Neural progenitor cell (in vitro differentiated cells): ENCODE data around the gene MEGF8. TPM values are rescaled to one million over a fixed set of nuclear protein-coding genes. Genes with fewer than 3 reads are reported as not detected.

ENCODE experiments used
- DNase-seq: peaks from one replicate; pipeline ENCODE4 v3.0.0-alpha.2; 2016; ENCODE audit warnings: low spot score
- H2AFZ ChIP-seq: fragments of 200-600 bp; sonication (generic); replicated peaks from 2 replicates; pipeline ENCODE4 v1.6.1; 2016; ENCODE audit warnings: antibody characterized with exemption
- H3F3A ChIP-seq: fragments of 200-600 bp; sonication (generic); 2 replicates; pipeline ENCODE4 v1.6.1; 2016; ENCODE audit warnings: antibody characterized with exemption, low read depth
- H3K27ac ChIP-seq: fragments of 200-600 bp; sonication (generic); 2 replicates; pipeline ENCODE4 v1.5.1; 2016; ENCODE audit warnings: mild to moderate bottlenecking
- H3K27me3 ChIP-seq: fragments of 200-600 bp; sonication (generic); 2 replicates; pipeline ENCODE4 v1.6.1; 2016; ENCODE audit warnings: mild to moderate bottlenecking, moderate library complexity
- H3K36me3 ChIP-seq: fragments of 200-600 bp; sonication (generic); 2 replicates; pipeline ENCODE4 v1.5.1; 2016
- H3K4me1 ChIP-seq: fragments of 200-600 bp; sonication (generic); 2 replicates; pipeline ENCODE4 v1.6.1; 2016; ENCODE audit warnings: mixed run types
- H3K4me2 ChIP-seq: fragments of 200-600 bp; sonication (generic); 2 replicates; pipeline ENCODE4 v1.6.1; 2016
- H3K4me3 ChIP-seq: fragments of 200-600 bp; sonication (generic); 2 replicates; pipeline ENCODE4 v1.5.1; 2016
- H3K79me2 ChIP-seq: fragments of 200-600 bp; sonication (generic); 2 replicates; pipeline ENCODE4 v1.6.1; 2016; ENCODE audit warnings: low read depth
- H3K9ac ChIP-seq: fragments of 200-600 bp; sonication (generic); 2 replicates; pipeline ENCODE4 v1.6.1; 2016
- H3K9me3 ChIP-seq: fragments of 200-600 bp; sonication (generic); 2 replicates; pipeline ENCODE4 v1.5.1; 2016; ENCODE audit warnings: low read depth
- H4K20me1 ChIP-seq: fragments of 200-600 bp; sonication (generic); 2 replicates; pipeline ENCODE4 v1.6.1; 2016; ENCODE audit warnings: low read depth
- H3K27ac Mint-ChIP-seq: 3 replicates; pipeline ENCODE4 v1.8.0; 2021; ENCODE audit warnings: mixed read lengths
- H3K27me3 Mint-ChIP-seq: 2 replicates; pipeline ENCODE4 v1.8.0; 2022; ENCODE audit warnings: low read depth, mild to moderate bottlenecking, inconsistent platforms, moderate library complexity, mixed read lengths; ENCODE audit not compliant: insufficient read depth
- H3K36me3 Mint-ChIP-seq: 3 replicates; pipeline ENCODE4 v1.8.0; 2021; ENCODE audit warnings: mixed read lengths
- H3K4me1 Mint-ChIP-seq: 3 replicates; pipeline ENCODE4 v1.8.0; 2021; ENCODE audit warnings: mixed read lengths
- H3K4me3 Mint-ChIP-seq: 3 replicates; pipeline ENCODE4 v1.8.0; 2021; ENCODE audit warnings: mild to moderate bottlenecking, moderate library complexity, mixed read lengths
- H3K9me3 Mint-ChIP-seq: 3 replicates; pipeline ENCODE4 v1.8.0; 2020; ENCODE audit warnings: mixed read lengths
- EZH2 ChIP-seq: fragments of 200-600 bp; sonication (generic); IDR thresholded peaks from 2 replicates; pipeline ENCODE4 v1.6.1; 2017; ENCODE audit warnings: antibody characterized with exemption, mild to moderate bottlenecking, moderate library complexity
- EZH2phosphoT487 ChIP-seq: fragments of 200-600 bp; sonication (generic); IDR thresholded peaks from 2 replicates; pipeline ENCODE4 v1.6.1; 2017; ENCODE audit warnings: antibody characterized with exemption
- total RNA-seq: library from RNA; depleted of rRNA; stranded (reverse); fragments of >200 nt; gene quantifications from 2 replicates; pipeline ENCODE4 v1.2.3, GENCODE V29; 2015; ENCODE audit warnings: low replicate concordance
- TF ChIP-seq, protein P1 (sequence below): fragments of 200-600 bp; sonication (generic); IDR thresholded peaks from 2 replicates; pipeline ENCODE4 v1.5.1; 2017; ENCODE audit warnings: antibody characterized with exemption, mild to moderate bottlenecking

MEGF8 gene
- total RNA-seq, 1 donor from 2014 or later: 7.3 TPM

DNA sequence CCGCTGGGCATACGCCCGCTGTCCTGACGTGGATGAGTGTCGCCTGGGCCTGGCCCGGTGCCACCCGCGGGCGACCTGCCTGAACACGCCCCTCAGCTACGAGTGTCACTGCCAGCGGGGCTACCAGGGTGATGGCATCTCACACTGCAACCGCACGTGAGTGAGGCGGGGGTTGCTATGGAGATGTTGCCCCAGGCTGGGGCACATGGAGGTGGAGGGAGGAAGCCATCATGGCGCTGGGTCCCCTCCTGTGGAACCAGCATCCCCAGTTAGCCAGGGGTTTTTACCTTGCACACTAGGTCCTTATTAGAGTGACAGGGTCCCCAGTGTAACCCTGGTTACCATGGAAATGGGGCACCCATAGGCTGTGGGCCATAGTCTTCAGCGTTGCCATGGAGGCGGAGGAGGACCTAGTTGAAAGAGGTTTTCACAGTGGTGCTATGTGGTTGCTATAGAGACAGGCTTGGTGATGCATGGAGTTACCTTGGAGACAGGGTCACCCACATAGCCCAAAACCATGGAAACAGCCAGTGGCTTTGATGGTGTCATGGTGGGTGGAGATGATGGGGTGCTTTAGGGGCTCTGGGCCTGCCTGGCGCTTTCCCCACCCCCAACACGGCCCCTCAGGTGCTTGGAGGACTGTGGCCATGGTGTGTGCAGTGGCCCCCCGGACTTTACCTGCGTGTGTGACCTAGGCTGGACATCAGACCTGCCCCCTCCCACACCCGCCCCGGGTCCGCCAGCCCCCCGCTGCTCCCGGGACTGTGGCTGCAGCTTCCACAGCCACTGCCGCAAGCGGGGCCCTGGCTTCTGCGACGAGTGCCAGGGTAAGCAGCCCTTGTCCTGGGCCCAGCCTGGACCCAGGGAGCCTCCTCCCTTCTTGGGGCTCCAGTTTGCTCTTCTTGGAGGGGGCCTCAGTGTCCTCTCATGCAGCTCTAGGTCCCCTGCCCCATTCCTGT is 27.1 kb downstream of the MEGF8 start:
- no peaks in the 10 kb centered on the region for H3F3A ChIP-seq
- no peaks in the 10 kb centered on the region for H4K20me1 ChIP-seq
- no peaks in the 10 kb centered on the region for H3K9me3 Mint-ChIP-seq
- H3K9me3 ChIP-seq: no peaks in the 10 kb centered on the region
- no peak overlapping the region for H3K27ac ChIP-seq
- peaks cover 7% of the 10 kb centered on the region for H3K27me3 Mint-ChIP-seq
- no peaks in the 10 kb centered on the region for H3K79me2 ChIP-seq
- peaks cover 27% of the 10 kb centered on the region for H3K4me1 Mint-ChIP-seq
- H3K4me1 ChIP-seq: no peaks in the 10 kb centered on the region
- no peak for TF ChIP-seq EZH2
- no peak for TF ChIP-seq EZH2phosphoT487
- TF ChIP-seq, protein P1, sequence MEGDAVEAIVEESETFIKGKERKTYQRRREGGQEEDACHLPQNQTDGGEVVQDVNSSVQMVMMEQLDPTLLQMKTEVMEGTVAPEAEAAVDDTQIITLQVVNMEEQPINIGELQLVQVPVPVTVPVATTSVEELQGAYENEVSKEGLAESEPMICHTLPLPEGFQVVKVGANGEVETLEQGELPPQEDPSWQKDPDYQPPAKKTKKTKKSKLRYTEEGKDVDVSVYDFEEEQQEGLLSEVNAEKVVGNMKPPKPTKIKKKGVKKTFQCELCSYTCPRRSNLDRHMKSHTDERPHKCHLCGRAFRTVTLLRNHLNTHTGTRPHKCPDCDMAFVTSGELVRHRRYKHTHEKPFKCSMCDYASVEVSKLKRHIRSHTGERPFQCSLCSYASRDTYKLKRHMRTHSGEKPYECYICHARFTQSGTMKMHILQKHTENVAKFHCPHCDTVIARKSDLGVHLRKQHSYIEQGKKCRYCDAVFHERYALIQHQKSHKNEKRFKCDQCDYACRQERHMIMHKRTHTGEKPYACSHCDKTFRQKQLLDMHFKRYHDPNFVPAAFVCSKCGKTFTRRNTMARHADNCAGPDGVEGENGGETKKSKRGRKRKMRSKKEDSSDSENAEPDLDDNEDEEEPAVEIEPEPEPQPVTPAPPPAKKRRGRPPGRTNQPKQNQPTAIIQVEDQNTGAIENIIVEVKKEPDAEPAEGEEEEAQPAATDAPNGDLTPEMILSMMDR: no peak
- no peaks in the 10 kb centered on the region for H3K27me3 ChIP-seq
- peak; percentile 14 for DNase-seq
- peaks cover 26% of the 10 kb centered on the region for H3K36me3 Mint-ChIP-seq
- peak overlapping the region; percentile 90 for H3K27ac Mint-ChIP-seq
- no peak overlapping the region for H3K4me2 ChIP-seq
- no peak overlapping the region for H2AFZ ChIP-seq
- no peak overlapping the region for H3K9ac ChIP-seq
- no peak overlapping the region for H3K4me3 ChIP-seq
- H3K4me3 Mint-ChIP-seq: peak overlapping the region; percentile 62
- H3K36me3 ChIP-seq: no peaks in the 10 kb centered on the region

- no peak overlapping the region for H3K27ac ChIP-seq
- DNase-seq: no peak
- no peaks in the 10 kb centered on the region for H3K36me3 ChIP-seq
Measured at GRCh38 chr19:42353341-42354015, 28.0 kb downstream of the MEGF8 start.

DNA sequence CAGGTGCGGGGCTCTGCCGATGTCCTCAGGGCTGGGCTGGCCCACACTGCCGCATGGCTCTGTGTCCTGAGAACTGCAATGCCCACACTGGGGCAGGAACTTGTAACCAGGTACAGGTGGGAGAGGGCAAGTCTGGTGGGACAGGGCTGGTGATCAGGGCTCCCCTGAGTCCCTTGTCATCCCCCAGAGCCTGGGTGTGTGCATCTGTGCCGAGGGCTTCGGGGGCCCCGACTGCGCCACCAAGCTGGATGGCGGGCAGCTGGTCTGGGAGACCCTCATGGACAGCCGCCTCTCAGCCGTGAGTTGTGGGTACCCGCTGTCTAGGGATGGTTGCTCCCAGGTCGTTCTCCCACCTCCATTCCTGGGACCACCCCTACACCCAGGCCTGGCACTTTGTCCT is 30.5 kb downstream of the MEGF8 start:
- Mint-ChIP-seq H3K4me3 (no peak overlapping the region), H3K4me1 (peaks cover 30% of the 10 kb centered on the region), H3K36me3 (peaks cover 14% of the 10 kb centered on the region), H3K27me3 (peaks cover 2% of the 10 kb centered on the region), H3K27ac (no peak overlapping the region), H3K9me3 (no peaks in the 10 kb centered on the region)
- Histone ChIP-seq H3K27ac (no peak overlapping the region), H3K9ac (no peak overlapping the region), H3K4me1 (peaks cover 4% of the 10 kb centered on the region), H4K20me1 (no peaks in the 10 kb centered on the region), H3K27me3 (no peaks in the 10 kb centered on the region), H2AFZ (no peak overlapping the region), H3K4me2 (no peak overlapping the region), H3K79me2 (no peaks in the 10 kb centered on the region), H3K9me3 (no peaks in the 10 kb centered on the region), H3K36me3 (no peaks in the 10 kb centered on the region), H3F3A (no peaks in the 10 kb centered on the region), H3K4me3 (no peak overlapping the region)
- TF ChIP-seq EZH2phosphoT487 (no peak), EZH2 (no peak)
- TF ChIP-seq, protein P1: no peak
- DNase-seq: no peak

More at GRCh38 chr19:42353341-42354015, 28.0 kb downstream of the MEGF8 start:
- Histone ChIP-seq H3K79me2 (no peaks in the 10 kb centered on the region), H3K9ac (no peak overlapping the region), H3K27me3 (no peaks in the 10 kb centered on the region), H4K20me1 (no peaks in the 10 kb centered on the region), H3K9me3 (no peaks in the 10 kb centered on the region), H3F3A (no peaks in the 10 kb centered on the region), H3K4me1 (no peaks in the 10 kb centered on the region), H3K4me2 (no peak overlapping the region), H2AFZ (no peak overlapping the region), H3K4me3 (no peak overlapping the region)
- H3K4me1 Mint-ChIP-seq: peaks cover 27% of the 10 kb centered on the region
- H3K27me3 Mint-ChIP-seq: peaks cover 2% of the 10 kb centered on the region
- H3K4me3 Mint-ChIP-seq: peak overlapping the region; percentile 55
- no peak for TF ChIP-seq EZH2phosphoT487
- no peak for TF ChIP-seq EZH2
- TF ChIP-seq, protein P1: no peak
- H3K27ac Mint-ChIP-seq: peak overlapping the region; percentile 90
- peaks cover 21% of the 10 kb centered on the region for H3K36me3 Mint-ChIP-seq
- H3K9me3 Mint-ChIP-seq: no peaks in the 10 kb centered on the region
